ENCODE measurements around the gene ADAMTS12.

DNA sequence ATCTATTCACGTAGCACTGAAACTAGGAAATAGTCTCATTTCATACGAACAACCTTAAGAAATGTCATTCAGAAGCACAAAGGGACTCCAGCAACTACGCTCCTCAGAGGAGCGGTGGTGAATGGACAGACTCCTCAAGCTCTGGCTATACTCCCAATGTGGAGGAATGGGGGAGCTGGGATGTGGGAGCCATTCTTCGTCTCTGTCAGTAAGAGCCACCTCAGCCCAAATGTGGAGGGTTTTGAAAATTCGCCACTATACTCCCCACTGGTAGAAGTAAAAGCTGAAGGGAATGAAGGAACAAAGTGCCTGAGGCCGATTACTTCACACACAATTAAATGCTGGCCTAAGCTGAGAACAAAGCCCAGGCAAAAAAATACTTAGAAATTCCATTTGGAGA lies 96.3 kb downstream of the ADAMTS12 start:
- TF ChIP-seq CTCF (IDR thresholded peaks at IDR 0.05) (no peak), POLR2A (IDR thresholded peaks at IDR 0.05) (no peak)
